Measurements from ENCODE around the gene TMEM125.

Gene TMEM125

DNA sequence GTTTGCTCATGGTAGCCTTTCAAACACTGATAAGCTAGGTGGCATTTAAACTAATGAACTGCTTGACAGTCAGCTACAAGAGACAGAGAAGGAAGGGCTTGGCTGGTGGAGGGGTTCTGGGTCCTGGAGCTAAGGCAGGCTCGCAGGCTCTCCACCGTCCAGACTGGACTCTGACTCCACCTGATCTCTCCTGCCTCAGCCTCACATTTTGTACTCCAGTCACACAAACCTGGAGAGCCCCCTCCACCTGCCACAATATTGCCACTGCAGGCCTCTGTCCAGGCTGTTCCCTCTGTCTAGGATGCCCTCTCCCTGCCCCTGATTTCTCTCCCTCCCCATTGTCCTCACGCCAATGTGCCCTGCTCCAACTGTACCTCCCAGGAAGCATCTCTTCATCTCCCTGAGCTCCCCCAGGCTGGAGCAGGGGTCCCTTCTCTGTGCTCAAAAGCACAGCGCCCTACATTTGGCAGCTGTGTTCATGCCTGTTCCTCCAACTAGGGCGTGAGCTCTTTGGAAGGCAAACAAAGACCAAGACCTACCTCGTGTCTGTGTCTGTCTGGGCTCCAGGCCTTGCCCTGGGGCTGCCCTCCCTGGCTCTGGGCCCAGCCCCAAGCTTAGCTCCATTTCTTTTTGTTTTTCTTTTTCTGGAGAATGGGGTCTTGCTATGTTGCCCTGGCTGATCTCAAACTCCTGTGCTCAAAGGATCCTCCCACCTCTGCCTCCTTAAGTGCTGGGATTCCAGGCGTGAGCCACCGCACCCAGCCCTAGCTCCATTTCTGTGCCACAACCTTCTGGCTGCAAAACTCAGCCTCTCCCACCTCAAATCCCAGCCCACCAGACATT lies 33.9 kb downstream of the TMEM125 start:
- no peak for TF ChIP-seq EZH2phosphoT487 (IDR thresholded peaks at IDR 0.05; ENCODE audit: borderline replicate concordance, low read length)
- TF ChIP-seq, protein P1, sequence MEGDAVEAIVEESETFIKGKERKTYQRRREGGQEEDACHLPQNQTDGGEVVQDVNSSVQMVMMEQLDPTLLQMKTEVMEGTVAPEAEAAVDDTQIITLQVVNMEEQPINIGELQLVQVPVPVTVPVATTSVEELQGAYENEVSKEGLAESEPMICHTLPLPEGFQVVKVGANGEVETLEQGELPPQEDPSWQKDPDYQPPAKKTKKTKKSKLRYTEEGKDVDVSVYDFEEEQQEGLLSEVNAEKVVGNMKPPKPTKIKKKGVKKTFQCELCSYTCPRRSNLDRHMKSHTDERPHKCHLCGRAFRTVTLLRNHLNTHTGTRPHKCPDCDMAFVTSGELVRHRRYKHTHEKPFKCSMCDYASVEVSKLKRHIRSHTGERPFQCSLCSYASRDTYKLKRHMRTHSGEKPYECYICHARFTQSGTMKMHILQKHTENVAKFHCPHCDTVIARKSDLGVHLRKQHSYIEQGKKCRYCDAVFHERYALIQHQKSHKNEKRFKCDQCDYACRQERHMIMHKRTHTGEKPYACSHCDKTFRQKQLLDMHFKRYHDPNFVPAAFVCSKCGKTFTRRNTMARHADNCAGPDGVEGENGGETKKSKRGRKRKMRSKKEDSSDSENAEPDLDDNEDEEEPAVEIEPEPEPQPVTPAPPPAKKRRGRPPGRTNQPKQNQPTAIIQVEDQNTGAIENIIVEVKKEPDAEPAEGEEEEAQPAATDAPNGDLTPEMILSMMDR (IDR thresholded peaks at IDR 0.05; ENCODE audit: low read depth, low read length, poor library complexity, severe bottlenecking), result no peak
- Histone ChIP-seq H3K4me1 (ENCODE audit: control insufficient read depth, low read length) (peaks cover 5% of the 10 kb centered on the region; the same call in 1 of the 2 replicates), H3K4me3 (ENCODE audit: low read length) (no peak overlapping the region), H3K9me2 (replicated peaks; ENCODE audit: control insufficient read depth, low read length) (no peaks in the 10 kb centered on the region), H3K4me2 (ENCODE audit: low read length) (no peak overlapping the region), H3F3A (ENCODE audit: control insufficient read depth, insufficient read depth) (no peaks in the 10 kb centered on the region), H3K27me3 (ENCODE audit: control insufficient read depth, low read length) (0 out of 2 replicates have a peak, but pooled peaks cover 3% of the 10 kb centered on the region), H3K9me3 (ENCODE audit: control insufficient read depth, insufficient read depth, low read length) (no peaks in the 10 kb centered on the region), H3K36me3 (ENCODE audit: control insufficient read depth, low read length) (no peaks in the 10 kb centered on the region), H4K20me1 (ENCODE audit: control insufficient read depth, insufficient read depth, low read depth, low read length) (no peaks in the 10 kb centered on the region), H3K27ac (ENCODE audit: low read depth, low read length) (no peak overlapping the region), H3K79me2 (ENCODE audit: control insufficient read depth, low read length) (no peaks in the 10 kb centered on the region)

DNA sequence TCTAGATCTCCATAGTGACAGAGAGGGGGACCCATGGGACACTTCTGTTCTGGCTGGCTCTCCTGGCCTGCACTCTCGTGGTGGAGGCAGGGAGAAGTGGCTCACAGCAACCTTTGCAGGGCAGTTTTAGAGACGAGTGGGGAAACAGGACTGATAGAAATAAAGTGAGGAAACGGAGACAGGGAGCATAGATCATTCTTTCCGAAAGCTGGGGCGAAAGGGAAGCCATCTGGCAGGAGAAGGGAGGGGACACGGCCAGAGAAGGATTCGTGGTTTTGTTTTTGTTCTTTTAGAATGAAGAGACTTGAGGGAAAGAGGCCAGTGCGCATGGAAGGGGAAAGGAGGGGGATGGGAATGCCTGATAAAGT lies 34.5 kb downstream of the TMEM125 start:
- Histone ChIP-seq H3K4me2 (ENCODE audit: low read length) (no peak overlapping the region), H3K9me2 (replicated peaks; ENCODE audit: control insufficient read depth, low read length) (no peaks in the 10 kb centered on the region), H3F3A (ENCODE audit: control insufficient read depth, insufficient read depth) (no peaks in the 10 kb centered on the region), H3K27ac (ENCODE audit: low read depth, low read length) (no peak overlapping the region), H3K36me3 (ENCODE audit: control insufficient read depth, low read length) (no peaks in the 10 kb centered on the region), H3K4me3 (ENCODE audit: low read length) (no peak overlapping the region), H3K79me2 (ENCODE audit: control insufficient read depth, low read length) (no peaks in the 10 kb centered on the region), H3K4me1 (ENCODE audit: control insufficient read depth, low read length) (peaks cover 5% of the 10 kb centered on the region; the same call in 1 of the 2 replicates), H4K20me1 (ENCODE audit: control insufficient read depth, insufficient read depth, low read depth, low read length) (no peaks in the 10 kb centered on the region), H3K27me3 (ENCODE audit: control insufficient read depth, low read length) (0 out of 2 replicates have a peak, but pooled peaks cover 3% of the 10 kb centered on the region), H3K9me3 (ENCODE audit: control insufficient read depth, insufficient read depth, low read length) (no peaks in the 10 kb centered on the region)
- TF ChIP-seq EZH2phosphoT487 (IDR thresholded peaks at IDR 0.05; ENCODE audit: borderline replicate concordance, low read length), result no peak
- TF ChIP-seq, protein P1 (IDR thresholded peaks at IDR 0.05; ENCODE audit: low read depth, low read length, poor library complexity, severe bottlenecking), result no peak

DNA sequence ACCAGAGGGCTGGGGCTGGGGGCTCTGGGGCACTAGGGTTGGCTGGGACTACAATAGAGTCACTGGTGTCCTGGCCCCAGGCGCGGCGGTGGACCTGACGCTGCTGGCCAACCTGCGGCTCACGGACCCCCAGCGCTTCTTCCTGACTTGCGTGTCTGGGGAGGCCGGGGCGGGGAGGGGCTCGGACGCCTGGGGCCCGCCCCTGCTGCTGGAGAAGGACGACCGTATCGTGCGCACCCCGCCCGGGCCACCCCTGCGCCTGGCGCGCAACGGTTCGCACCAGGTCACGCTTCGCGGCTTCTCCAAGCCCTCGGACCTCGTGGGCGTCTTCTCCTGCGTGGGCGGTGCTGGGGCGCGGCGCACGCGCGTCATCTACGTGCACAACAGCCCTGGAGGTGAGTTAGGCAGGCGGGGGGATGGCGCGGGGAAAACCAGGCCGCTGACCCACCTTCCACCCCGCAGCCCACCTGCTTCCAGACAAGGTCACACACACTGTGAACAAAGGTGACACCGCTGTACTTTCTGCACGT lies 35.1 kb downstream of the TMEM125 start:
- Histone ChIP-seq H3F3A (ENCODE audit: control insufficient read depth, insufficient read depth) (no peaks in the 10 kb centered on the region), H3K9me2 (replicated peaks; ENCODE audit: control insufficient read depth, low read length) (no peaks in the 10 kb centered on the region), H3K4me2 (ENCODE audit: low read length) (no peak overlapping the region), H4K20me1 (ENCODE audit: control insufficient read depth, insufficient read depth, low read depth, low read length) (no peaks in the 10 kb centered on the region), H3K4me3 (ENCODE audit: low read length) (no peak overlapping the region), H3K27ac (ENCODE audit: low read depth, low read length) (no peak overlapping the region), H3K27me3 (ENCODE audit: control insufficient read depth, low read length) (0 out of 2 replicates have a peak, but pooled peaks cover 3% of the 10 kb centered on the region), H3K79me2 (ENCODE audit: control insufficient read depth, low read length) (no peaks in the 10 kb centered on the region), H3K36me3 (ENCODE audit: control insufficient read depth, low read length) (no peaks in the 10 kb centered on the region), H3K9me3 (ENCODE audit: control insufficient read depth, insufficient read depth, low read length) (no peaks in the 10 kb centered on the region), H3K4me1 (ENCODE audit: control insufficient read depth, low read length) (peaks cover 5% of the 10 kb centered on the region; the same call in 1 of the 2 replicates)
- TF ChIP-seq, protein P1 (IDR thresholded peaks at IDR 0.05; ENCODE audit: low read depth, low read length, poor library complexity, severe bottlenecking), result no peak
- no peak for TF ChIP-seq EZH2phosphoT487 (IDR thresholded peaks at IDR 0.05; ENCODE audit: borderline replicate concordance, low read length)
